ENCODE measurements around the gene PFKL.

PFKL gene

DNA sequence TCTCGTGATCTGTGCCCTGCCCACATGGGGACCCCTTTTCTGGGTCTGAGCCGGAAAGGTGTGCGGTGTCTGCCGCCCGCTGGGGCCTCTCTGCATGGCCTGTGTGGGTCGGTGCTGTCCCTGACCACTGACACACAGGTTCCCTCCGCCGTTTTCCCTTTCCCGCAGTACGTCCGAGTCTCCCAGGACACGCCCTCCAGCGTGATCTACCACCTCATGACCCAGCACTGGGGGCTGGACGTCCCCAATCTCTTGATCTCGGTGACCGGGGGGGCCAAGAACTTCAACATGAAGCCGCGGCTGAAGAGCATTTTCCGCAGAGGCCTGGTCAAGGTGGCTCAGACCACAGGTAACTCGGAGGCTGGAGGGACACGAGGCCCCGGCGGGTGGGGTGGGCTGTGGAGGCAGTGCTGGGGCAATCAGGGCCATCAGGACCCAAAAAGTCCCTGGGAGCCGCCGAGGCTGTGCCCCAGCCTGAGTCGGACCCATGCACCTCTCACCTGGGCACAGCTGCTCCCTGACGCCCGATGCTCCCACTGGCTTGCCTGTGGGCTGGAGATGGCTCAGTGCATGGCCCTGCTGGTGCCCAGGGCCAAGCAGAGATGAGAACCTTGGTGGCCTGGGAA, 66.8 kb downstream of the PFKL start:
- no peak for DNase-seq

DNA sequence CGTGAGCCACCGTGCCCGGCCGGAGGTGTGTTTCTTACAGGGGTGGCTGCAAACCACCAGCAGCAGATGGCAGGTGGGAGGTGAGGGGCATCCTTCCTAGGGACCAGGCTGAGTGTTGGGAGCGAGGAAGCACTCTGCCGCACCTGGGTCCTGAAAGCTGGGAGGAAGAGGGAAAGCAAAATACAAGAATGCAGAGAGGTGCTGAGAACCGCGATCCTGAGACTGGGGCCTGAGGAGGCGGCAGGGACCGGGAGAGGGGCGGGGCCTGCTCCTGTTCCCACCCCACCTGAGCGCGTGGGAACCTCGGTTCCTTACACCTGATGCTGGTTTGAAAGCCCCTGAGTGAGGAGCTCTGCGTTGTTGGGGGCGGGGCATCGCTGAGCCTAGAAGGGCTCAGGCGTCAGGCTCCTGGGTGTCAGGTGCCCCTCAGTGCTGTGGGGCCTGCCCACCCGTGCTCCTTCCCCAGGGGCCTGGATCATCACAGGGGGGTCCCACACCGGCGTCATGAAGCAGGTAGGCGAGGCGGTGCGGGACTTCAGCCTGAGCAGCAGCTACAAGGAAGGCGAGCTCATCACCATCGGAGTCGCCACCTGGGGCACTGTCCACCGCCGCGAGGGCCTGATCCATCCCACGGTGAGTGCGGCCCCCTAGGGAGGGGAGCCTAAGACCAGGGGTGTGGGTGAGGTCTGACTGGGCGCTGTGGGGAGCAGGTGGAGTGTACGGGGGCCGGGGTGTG, 69.0 kb downstream of the PFKL start:
- DNase-seq: no peak

DNA sequence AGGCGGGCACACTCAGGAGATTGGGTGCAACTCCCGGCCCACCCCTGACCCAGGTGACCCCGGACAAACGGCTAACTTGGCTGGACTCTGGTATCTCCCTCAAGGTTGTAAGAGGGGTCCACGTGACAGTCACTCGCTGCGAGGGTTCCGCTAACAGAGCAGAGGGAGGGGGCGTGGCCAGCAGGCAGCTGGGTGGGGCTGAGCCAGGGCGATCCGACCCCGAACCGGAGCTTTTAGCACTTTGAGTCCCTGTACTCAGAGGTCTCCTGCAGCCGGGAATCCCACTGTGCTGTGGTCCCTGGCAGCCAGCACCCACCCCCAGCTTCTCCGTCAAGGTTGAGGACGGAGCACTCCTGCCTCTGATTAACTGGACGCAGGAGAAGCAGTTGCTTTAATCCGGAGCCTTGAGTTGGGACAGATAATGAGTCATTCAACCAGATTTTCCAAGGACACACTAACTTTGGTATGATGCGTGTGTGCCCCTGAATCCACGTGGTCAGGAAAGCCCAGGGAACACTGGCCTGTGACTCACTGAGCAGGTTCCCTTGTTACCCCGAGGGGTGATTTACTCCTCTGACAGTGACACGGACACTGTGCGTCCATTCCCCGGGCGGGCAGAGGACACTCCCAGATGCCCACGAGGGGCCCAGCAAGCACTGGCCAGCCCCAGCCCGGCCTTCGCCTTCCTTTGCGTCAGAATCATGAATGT, 70.3 kb downstream of the PFKL start:
- DNase-seq: no peak

DNA sequence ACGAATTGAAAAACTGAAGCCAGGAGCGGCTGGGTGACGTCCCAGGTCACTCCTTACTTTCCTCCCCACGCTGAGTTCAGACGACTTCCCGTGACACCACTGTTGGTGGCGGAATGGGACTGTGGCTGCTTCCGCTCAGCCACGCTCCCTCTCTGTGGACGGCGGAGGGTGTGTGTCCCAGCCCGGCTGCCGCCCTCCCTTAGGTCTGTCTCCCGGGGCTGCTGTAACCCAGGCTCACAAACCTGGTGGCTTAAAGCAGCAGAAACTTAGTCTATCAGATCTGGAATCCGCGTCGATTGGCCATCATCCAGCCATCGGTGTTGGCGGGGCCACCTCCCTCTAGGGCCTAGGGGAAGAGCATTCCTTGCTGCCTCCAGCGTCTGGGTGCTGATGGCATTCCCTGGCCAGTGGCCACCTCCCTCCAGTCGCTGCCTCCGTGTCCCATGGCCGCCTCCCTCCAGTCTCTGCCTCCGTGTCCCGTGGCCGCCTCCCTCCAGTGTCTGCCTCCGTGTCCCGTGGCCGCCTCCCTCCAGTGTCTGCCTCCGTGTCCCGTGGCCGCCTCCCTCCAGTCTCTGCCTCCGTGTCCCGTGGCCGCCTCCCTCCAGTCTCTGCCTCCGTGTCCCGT, 71.0 kb downstream of the PFKL start:
- DNase-seq: peak; percentile 10

DNA sequence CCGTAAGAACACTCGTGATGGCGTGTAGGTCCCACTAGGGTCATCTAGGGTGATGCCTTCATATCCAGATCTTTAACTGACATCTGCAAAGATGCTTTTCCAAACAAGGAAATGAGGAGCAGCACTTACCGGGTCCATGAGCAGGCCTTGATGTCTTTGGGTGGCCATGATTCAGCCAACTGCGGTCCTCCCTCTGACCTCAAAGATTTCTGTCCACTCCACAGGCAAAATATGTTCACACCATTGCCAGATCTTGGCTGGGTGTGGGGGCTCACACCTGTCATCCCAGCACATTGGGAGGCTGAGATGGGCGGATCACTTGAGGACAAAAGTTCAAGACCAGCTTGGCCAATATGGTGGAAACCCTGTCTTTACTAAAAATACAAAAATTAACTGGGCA, 71.7 kb downstream of the PFKL start:
- DNase-seq: peak; percentile 2

DNA sequence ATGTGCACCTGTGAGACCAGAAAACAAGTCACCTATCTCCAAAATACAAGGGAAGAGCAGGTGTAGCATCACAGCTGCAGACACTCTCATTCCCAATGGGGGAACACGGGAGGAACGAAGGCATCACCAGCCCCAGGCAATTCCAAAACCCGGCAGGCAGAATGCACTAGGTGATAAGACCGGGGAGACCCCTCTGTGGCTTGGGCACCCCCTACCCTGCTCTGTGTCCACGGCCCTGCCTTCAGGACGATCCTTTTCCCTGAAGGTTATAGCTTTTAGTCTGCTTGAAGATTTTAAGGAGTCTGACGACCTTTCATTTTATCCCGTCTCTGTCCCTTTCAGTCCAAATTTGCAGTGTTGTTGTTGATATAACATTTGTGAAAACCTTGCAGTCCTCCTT, 72.8 kb downstream of the PFKL start:
- no peak for DNase-seq

DNA sequence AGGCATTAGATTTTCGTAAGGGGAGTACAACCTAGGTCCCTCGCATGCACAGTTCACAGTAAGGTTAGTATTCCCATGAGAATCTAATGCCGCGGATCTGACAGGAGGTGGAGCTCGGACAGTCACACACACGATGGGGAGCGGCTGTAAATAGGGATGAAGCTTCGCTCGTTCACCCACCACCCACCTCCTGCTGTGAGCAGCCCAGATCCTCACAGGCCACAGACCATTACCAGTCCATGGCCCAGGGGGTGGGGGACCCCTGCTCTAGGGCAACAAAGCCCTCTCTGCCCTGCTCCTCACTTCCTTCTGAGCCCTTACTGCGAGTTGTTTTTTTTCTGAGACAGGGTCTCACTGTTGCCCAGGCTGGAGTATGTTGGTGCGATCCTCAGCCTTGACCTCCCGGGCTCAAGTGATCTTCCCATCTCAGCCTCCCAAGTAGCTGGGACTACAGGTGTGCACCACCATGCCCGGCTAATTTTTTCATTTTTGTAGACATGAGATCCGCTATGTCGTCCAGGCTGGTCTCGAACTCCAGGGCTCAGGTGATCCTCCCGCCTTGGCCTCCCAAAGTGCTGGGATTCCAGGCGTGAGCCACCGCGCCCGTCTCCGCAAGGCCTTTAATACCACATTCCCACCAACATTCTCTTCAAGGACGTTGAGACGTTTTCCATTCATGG, 74.9 kb downstream of the PFKL start:
- no peak for DNase-seq

DNA sequence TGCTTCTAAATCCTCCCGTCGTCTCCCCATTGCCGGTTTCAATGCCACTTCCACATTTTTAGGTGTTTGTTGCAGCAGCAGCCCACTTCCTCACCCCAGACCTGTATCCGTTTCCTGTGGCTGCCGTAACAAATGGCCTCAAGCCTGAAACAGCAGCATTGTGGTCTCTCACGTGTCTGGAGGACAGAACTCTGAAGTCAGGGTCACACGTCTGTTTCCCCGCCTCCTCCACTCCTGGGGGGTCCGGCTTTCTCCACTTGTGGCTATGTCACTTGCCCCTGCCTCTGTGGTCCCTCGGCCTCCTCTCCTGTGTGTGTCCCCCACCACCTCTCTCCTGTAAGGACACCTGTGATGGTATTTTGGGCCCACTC, 75.4 kb downstream of the PFKL start:
- DNase-seq: peak; percentile 39

DNA sequence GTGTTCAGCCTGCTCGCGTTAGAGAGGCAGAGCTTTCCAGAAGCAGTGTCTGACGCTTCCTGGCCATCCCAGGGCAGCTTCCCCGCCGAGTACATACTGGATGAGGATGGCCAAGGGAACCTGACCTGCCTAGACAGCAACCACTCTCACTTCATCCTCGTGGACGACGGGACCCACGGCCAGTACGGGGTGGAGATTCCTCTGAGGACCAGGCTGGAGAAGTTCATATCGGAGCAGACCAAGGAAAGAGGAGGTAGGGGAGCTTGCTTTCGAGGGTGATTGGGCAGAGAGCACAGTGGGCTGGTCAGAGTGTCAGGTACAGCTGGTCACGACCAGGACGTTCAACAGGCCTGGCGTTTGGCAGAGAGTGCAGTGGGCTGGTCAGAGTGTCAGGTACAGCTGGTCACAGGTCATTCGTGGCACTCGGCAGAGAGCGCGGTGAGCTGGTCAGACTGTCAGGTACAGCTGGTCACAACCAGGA, 75.9 kb downstream of the PFKL start:
- no peak for DNase-seq

DNA sequence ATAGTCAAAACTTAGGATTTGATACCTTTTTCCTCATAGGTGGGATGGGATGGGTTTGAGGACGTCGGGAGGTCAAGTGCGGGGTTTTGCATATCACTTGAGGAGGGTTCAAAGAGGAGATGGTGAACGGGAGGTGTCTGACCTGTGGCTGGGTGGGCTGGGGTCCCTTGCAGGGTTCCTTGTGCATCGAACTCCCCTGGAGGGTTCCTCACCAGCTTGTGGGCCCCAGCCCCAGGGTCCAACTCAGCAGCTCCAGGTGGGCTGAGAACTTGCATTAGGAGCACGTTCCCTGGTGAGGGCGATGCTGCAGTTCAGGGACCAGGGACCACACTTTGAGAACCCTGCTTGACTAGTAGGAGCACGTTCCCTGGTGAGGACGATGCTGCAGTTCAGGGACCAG, 76.8 kb downstream of the PFKL start:
- DNase-seq: no peak

Measured in stimulated activated CD8-positive, alpha-beta memory T cell treated with anti-CD3 and anti-CD28 coated beads, Interleukin-4, amount 100 ng/mL, for 48 hours (primary cell).